Transverse colon (tissue), 3 donors: Measurements from ENCODE around the gene GLUD1.

Source experiments
- CTCF ChIP-seq, 5 experiments: fragments of 200-600 bp in 3 of 5; fragments of 450-650 bp in 2 of 5; sonication (generic) in 3 of 5; IDR thresholded peaks; 1 replicate in 2 of 5; 2 replicates in 3 of 5; pipeline ENCODE4 v1.5.1; 2016 to 2017; ENCODE audit warnings: antibody characterized with exemption in 5 of 5, inconsistent platforms in 3 of 5, mild to moderate bottlenecking in 2 of 5, moderate library complexity in 1 of 5
- POLR2A ChIP-seq: fragments of 450-650 bp; IDR thresholded peaks from one replicate; pipeline ENCODE4 v1.6.1; 2016; ENCODE audit warnings: antibody characterized with exemption, mild to moderate bottlenecking, moderate library complexity

- TF ChIP-seq CTCF (IDR thresholded peaks at IDR 0.05) (no peak), POLR2A (no peak)
These were observed 56.3 kb downstream of the GLUD1 start for GRCh38 chr10:87038286-87038717.
